OCI-LY7 (cell line): ENCODE data around the gene CHN2.

ENCODE experiments used
- EZH2phosphoT487 ChIP-seq: fragments of 200-600 bp; sonication (generic); IDR thresholded peaks from 2 replicates; pipeline ENCODE4 v1.6.1; 2018; ENCODE audit warnings: low read depth, borderline replicate concordance, mild to moderate bottlenecking, mixed run types, antibody characterized with exemption, low read length, moderate library complexity, mixed read lengths
- TF ChIP-seq, protein P1 (sequence below): fragments of 200-600 bp; sonication (generic); conservative IDR thresholded peaks from 2 replicates; pipeline ENCODE4 v1.5.1; 2014; ENCODE audit warnings: mild to moderate bottlenecking, antibody characterized with exemption, low read length, moderate library complexity, mixed read lengths

DNA sequence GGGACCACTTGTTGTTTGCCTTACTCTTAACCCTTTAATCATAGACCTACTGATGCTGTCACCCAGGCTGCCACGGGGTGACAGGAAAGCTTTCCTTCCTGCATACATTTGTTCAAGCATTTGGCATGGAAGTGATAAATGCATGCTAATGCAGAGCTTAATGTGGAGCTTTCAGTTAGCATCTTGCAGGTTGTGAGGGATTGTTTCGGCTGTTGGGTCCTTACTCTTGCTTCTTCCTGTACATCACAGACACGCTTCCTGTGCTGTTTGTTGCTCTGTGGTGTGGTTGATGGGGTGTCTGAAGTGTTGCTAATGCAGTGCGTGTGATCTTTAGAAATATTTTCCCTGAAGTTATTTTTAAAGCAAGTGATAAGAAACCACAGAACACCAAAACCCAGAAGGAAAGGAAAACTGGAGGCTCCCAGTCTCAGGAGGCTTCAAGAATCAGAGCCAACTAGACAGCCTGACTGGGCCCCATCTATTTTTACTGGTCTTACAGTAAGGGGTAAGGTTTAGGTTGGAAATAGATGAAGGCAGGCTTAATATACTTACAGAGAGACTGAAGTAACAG, 143.1 kb downstream of the CHN2 start:
- TF ChIP-seq, protein P1, sequence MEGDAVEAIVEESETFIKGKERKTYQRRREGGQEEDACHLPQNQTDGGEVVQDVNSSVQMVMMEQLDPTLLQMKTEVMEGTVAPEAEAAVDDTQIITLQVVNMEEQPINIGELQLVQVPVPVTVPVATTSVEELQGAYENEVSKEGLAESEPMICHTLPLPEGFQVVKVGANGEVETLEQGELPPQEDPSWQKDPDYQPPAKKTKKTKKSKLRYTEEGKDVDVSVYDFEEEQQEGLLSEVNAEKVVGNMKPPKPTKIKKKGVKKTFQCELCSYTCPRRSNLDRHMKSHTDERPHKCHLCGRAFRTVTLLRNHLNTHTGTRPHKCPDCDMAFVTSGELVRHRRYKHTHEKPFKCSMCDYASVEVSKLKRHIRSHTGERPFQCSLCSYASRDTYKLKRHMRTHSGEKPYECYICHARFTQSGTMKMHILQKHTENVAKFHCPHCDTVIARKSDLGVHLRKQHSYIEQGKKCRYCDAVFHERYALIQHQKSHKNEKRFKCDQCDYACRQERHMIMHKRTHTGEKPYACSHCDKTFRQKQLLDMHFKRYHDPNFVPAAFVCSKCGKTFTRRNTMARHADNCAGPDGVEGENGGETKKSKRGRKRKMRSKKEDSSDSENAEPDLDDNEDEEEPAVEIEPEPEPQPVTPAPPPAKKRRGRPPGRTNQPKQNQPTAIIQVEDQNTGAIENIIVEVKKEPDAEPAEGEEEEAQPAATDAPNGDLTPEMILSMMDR: no peak
- TF ChIP-seq EZH2phosphoT487: no peak
